Endodermal cell (in vitro differentiated cells): ENCODE data around the gene PALLD. TPM values are rescaled to one million over a fixed set of nuclear protein-coding genes. Genes with fewer than 3 reads are reported as not detected.

Experiments used
- DNase-seq: peaks from one replicate; pipeline ENCODE4 v3.0.0-alpha.2; 2017
- H3K27ac ChIP-seq: 2 replicates; pipeline ENCODE4 v1.5.1; 2013; ENCODE audit warnings: mild to moderate bottlenecking, low read depth, low read length, moderate library complexity
- H3K27me3 ChIP-seq: 2 replicates; pipeline ENCODE4 v1.6.1; 2013; ENCODE audit warnings: mild to moderate bottlenecking, low read length, moderate library complexity; ENCODE audit not compliant: insufficient read depth, control insufficient read depth, poor library complexity, severe bottlenecking
- H3K36me3 ChIP-seq: 2 replicates; pipeline ENCODE4 v1.7.0; 2013; ENCODE audit warnings: mild to moderate bottlenecking, low read length, moderate library complexity; ENCODE audit not compliant: control insufficient read depth, insufficient read depth
- H3K4me1 ChIP-seq: one replicate; pipeline ENCODE4 v1.7.0; 2013; ENCODE audit warnings: low read length; ENCODE audit not compliant: control insufficient read depth, insufficient read depth
- H3K4me3 ChIP-seq: 2 replicates; pipeline ENCODE4 v1.5.1; 2013; ENCODE audit warnings: mild to moderate bottlenecking, low read length, moderate library complexity
- H3K9ac ChIP-seq: 2 replicates; pipeline ENCODE4 v1.6.1; 2013; ENCODE audit warnings: mild to moderate bottlenecking, low read length, moderate library complexity; ENCODE audit not compliant: poor library complexity, severe bottlenecking; ENCODE audit errors: extremely low read depth
- H3K9me3 ChIP-seq: 2 replicates; pipeline ENCODE4 v1.6.1; 2013; ENCODE audit warnings: mild to moderate bottlenecking, low read length, moderate library complexity; ENCODE audit not compliant: control insufficient read depth
- H3K27ac Mint-ChIP-seq: 2 replicates; pipeline ENCODE4 v1.8.0; 2020; ENCODE audit warnings: mixed read lengths
- H3K27me3 Mint-ChIP-seq: 2 replicates; pipeline ENCODE4 v1.8.0; 2021; ENCODE audit warnings: mild to moderate bottlenecking, mixed read lengths; ENCODE audit not compliant: insufficient read depth
- H3K36me3 Mint-ChIP-seq: 2 replicates; pipeline ENCODE4 v1.8.0; 2020; ENCODE audit warnings: low read depth, mixed read lengths
- H3K4me1 Mint-ChIP-seq: 2 replicates; pipeline ENCODE4 v1.8.0; 2020; ENCODE audit warnings: mixed read lengths
- H3K4me3 Mint-ChIP-seq: 2 replicates; pipeline ENCODE4 v1.8.0; 2020; ENCODE audit warnings: mild to moderate bottlenecking, moderate library complexity, mixed read lengths
- H3K9me3 Mint-ChIP-seq: 2 replicates; pipeline ENCODE4 v1.8.0; 2020; ENCODE audit warnings: mild to moderate bottlenecking, mixed read lengths
- CTCF ChIP-seq: fragments of 200-600 bp; sonication (generic); conservative IDR thresholded peaks from 2 replicates; pipeline ENCODE4 v1.5.0; 2021; ENCODE audit warnings: antibody characterized with exemption, mild to moderate bottlenecking
- WGBS, 2 experiments: methylation state at CpG; one replicate each; pipeline versions ENCODE4 v1.1.5 to v1.1.7; 2013; ENCODE audit warnings: missing lambda C conversion rate in 2 of 2, mixed read lengths in 1 of 2; ENCODE audit not compliant: insufficient coverage in 1 of 2, insufficient read length in 1 of 2; 5-methylcytosine and 5-hydroxymethylcytosine counted together
- total RNA-seq, 2 donors: library from RNA; stranded (reverse); fragmentation: NEBNext Ultra II Directional in 1 of 2; extraction: Animal tissue kit (Norgen Biotek cat#: 25700) in 1 of 2; gene quantifications; 2 replicates in 1 of 2; 3 replicates in 1 of 2; pipeline ENCODE4 v1.2.1, GENCODE V29; 2021

PALLD gene
- total RNA-seq, 2 donors from 2014 or later = 51.8 to 86.7 TPM

- Mint-ChIP-seq H3K27ac (no peak overlapping the region), H3K4me3 (peak overlapping the region; percentile 82), H3K4me1 (peaks cover 3% of the 10 kb centered on the region), H3K27me3 (peaks cover 42% of the 10 kb centered on the region), H3K9me3 (no peaks in the 10 kb centered on the region), H3K36me3 (peaks cover 9% of the 10 kb centered on the region)
- peak overlapping the region; percentile 92 for H3K4me3 ChIP-seq
- no peaks in the 10 kb centered on the region for H3K27me3 ChIP-seq
- peaks cover 16% of the 10 kb centered on the region for H3K36me3 ChIP-seq
- H3K4me1 ChIP-seq = no peaks in the 10 kb centered on the region
- 4 to 5% methylated on average over 8 to 14 of the region's 14 CpGs for WGBS, 2 experiments
- H3K27ac ChIP-seq = no peak overlapping the region
- H3K9ac ChIP-seq = peak overlapping the region; percentile 82
- DNase-seq = no peak
- no peaks in the 10 kb centered on the region for H3K9me3 ChIP-seq
- no peak for TF ChIP-seq CTCF
These were observed 334.7 kb downstream of the PALLD start for GRCh38 chr4:168831585-168831918.

- H3K27me3 ChIP-seq = no peaks in the 10 kb centered on the region
- Mint-ChIP-seq H3K36me3 (peaks cover 12% of the 10 kb centered on the region), H3K27ac (peak overlapping the region; percentile 88), H3K4me3 (peak overlapping the region; percentile 82), H3K27me3 (peaks cover 42% of the 10 kb centered on the region), H3K4me1 (peaks cover 3% of the 10 kb centered on the region), H3K9me3 (no peaks in the 10 kb centered on the region)
- TF ChIP-seq CTCF = no peak
- DNase-seq = peak; percentile 91
- H3K4me3 ChIP-seq = peak overlapping the region; percentile 92
- peak overlapping the region; percentile 81 for H3K27ac ChIP-seq
- no peaks in the 10 kb centered on the region for H3K9me3 ChIP-seq
- no peaks in the 10 kb centered on the region for H3K4me1 ChIP-seq
- peaks cover 22% of the 10 kb centered on the region for H3K36me3 ChIP-seq
- peak overlapping the region; percentile 82 for H3K9ac ChIP-seq
- 0 to 1% methylated on average over 19 to 68 of the region's 68 CpGs for WGBS, 2 experiments
These were observed 335.3 kb downstream of the PALLD start for GRCh38 chr4:168831919-168832762.

GRCh38 chr4:168832763-168833575, 336.1 kb downstream of the PALLD start:
- peak overlapping the region; percentile 81 for H3K27ac ChIP-seq

More at GRCh38 chr4:168832763-168833575, 336.1 kb downstream of the PALLD start:
- Mint-ChIP-seq H3K27ac (peak overlapping the region; percentile 88), H3K27me3 (peaks cover 45% of the 10 kb centered on the region), H3K4me3 (peak overlapping the region; percentile 82), H3K36me3 (peaks cover 17% of the 10 kb centered on the region), H3K4me1 (peaks cover 3% of the 10 kb centered on the region), H3K9me3 (no peaks in the 10 kb centered on the region)
- H3K36me3 ChIP-seq = peaks cover 30% of the 10 kb centered on the region
- H3K4me3 ChIP-seq = peak overlapping the region; percentile 92
- WGBS, 2 experiments = 1 to 2% methylated on average over 24 to 59 of the region's 59 CpGs
- H3K9ac ChIP-seq = peak overlapping the region; percentile 82
- DNase-seq = peak; percentile 87
- TF ChIP-seq CTCF = peak; percentile 63
- H3K9me3 ChIP-seq = no peaks in the 10 kb centered on the region
- no peaks in the 10 kb centered on the region for H3K4me1 ChIP-seq
- H3K27me3 ChIP-seq = no peaks in the 10 kb centered on the region
